AG04450 (cell line): ENCODE data around the gene CXADR. TPM values are rescaled to one million over a fixed set of nuclear protein-coding genes. Genes with fewer than 3 reads are reported as not detected.
"Not testable (repeated sequence)": the region's sequence is repeated elsewhere in the genome, so short reads cannot be mapped to it uniquely, and the experiment has no call there.

Source experiments
- CTCF ChIA-PET: fragments of 300-600, 350-600 bp; formaldehyde crosslinking; extraction: SDS; loops from one replicate; lab custom pipeline; 2022; ENCODE audit warnings: antibody characterized with exemption, inconsistent platforms; lab: Charles Lee
- POLR2A ChIA-PET: fragments of 350-600 bp; formaldehyde crosslinking; extraction: SDS; loops from one replicate; lab custom pipeline; 2021; ENCODE audit warnings: antibody characterized with exemption, inconsistent platforms; lab: Yijun Ruan, JAX
- DNase-seq: peaks from one replicate; pipeline ENCODE4 v3.0.0-alpha.2; 2011; ENCODE audit warnings: low read depth, low spot score
- H3K27ac ChIP-seq: one replicate; pipeline ENCODE4 v1.5.1; 2012; ENCODE audit warnings: low read depth, low read length, control low read depth
- H3K27me3 ChIP-seq: one replicate; pipeline ENCODE4 v1.6.0; 2012; ENCODE audit warnings: low read length; ENCODE audit not compliant: control insufficient read depth, insufficient read depth
- H3K4me3 ChIP-seq: 2 replicates; pipeline ENCODE4 v1.5.1; 2011; ENCODE audit warnings: mild to moderate bottlenecking, low read depth, low read length, control low read depth
- H3K9me3 ChIP-seq: 2 replicates; pipeline ENCODE4 v1.5.1; 2012; ENCODE audit warnings: low read length; ENCODE audit not compliant: control insufficient read depth, insufficient read depth
- polyA plus RNA-seq: library from polyadenylated mRNA; depleted of rRNA; stranded (reverse); fragments of >200 nt; gene quantifications from 2 replicates; pipeline ENCODE4 v1.2.3, GENCODE V29; 2011
- TF ChIP-seq, protein P1 (sequence below): IDR thresholded peaks from 2 replicates; pipeline ENCODE4 v1.5.1; 2011; ENCODE audit warnings: low read depth, low read length, control low read depth, inconsistent platforms

Gene CXADR
- polyA plus RNA-seq, 1 experiment: 0.99 TPM

GRCh38 chr21:17501107-17502006 lies 11.5 kb upstream of the CXADR start:
- no peak overlapping the region for H3K27ac ChIP-seq
- DNase-seq: no peak
- CTCF ChIA-PET: interaction anchor here (1.1 kb wide), 1 partner anchor 115 kb away, joined by 3 read pairs; no protein-coding TSS in a partner anchor
- POLR2A ChIA-PET: no interaction called here
- TF ChIP-seq, protein P1, sequence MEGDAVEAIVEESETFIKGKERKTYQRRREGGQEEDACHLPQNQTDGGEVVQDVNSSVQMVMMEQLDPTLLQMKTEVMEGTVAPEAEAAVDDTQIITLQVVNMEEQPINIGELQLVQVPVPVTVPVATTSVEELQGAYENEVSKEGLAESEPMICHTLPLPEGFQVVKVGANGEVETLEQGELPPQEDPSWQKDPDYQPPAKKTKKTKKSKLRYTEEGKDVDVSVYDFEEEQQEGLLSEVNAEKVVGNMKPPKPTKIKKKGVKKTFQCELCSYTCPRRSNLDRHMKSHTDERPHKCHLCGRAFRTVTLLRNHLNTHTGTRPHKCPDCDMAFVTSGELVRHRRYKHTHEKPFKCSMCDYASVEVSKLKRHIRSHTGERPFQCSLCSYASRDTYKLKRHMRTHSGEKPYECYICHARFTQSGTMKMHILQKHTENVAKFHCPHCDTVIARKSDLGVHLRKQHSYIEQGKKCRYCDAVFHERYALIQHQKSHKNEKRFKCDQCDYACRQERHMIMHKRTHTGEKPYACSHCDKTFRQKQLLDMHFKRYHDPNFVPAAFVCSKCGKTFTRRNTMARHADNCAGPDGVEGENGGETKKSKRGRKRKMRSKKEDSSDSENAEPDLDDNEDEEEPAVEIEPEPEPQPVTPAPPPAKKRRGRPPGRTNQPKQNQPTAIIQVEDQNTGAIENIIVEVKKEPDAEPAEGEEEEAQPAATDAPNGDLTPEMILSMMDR: no peak
- no peak overlapping the region for H3K4me3 ChIP-seq
- peaks cover 3% of the 10 kb centered on the region for H3K27me3 ChIP-seq
- no peaks in the 10 kb centered on the region; the same call in 1 of the 2 replicates for H3K9me3 ChIP-seq

DNA sequence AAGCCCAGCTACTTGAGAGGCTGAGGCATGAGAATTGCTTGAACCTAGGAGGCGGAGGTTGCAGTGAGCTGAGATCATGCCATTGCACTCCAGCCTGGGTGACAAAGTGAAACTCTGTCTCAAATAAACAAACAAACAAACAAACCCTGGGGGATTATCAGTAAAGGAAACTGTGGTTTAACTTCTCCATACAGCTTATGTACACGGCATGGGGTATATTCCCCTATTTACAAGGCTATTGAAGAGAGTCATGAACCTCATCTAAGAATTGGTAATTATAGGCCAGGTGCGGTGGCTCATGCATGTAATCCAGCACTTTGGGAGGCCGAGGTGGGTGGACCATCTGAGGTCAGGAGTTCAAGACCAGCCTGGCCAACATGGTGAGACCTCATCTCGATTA lies 9.9 kb upstream of the CXADR start:
- not testable (repeated sequence) for H3K27me3 ChIP-seq, H3K4me3 ChIP-seq, H3K9me3 ChIP-seq, H3K27ac ChIP-seq, DNase-seq
- ChIA-PET CTCF (interaction anchor here (1.1 to 1.4 kb wide), 2 partner anchors 9 to 116 kb away, joined by 3 to 4 read pairs; no protein-coding TSS in a partner anchor), POLR2A (interaction anchor here (1.2 kb wide), 1 partner anchor 11 kb away, joined by 5 read pairs; no protein-coding TSS in a partner anchor)

DNA sequence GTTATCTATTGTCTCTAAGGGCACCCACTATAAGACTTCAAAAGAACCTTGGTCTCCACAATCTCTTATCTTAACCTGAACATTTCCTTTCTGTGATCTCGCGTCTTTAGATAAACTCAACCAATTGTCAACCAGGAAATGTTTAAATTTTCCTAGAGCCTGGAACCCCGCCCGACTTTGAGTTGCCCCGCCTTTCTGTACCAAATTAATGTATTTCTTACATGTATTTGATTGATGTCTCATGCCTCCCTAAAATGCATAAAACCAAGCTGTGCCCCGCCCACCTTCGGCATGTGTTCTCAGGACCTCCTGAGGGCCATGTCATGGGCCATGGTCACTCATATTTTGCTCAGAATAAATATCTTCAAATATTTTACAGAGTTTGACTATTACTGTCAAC lies 5.9 kb upstream of the CXADR start:
- TF ChIP-seq, protein P1: no peak
- Histone ChIP-seq H3K27me3 (no peaks in the 10 kb centered on the region), H3K9me3 (no peaks in the 10 kb centered on the region; the same call in 1 of the 2 replicates), H3K27ac (no peak overlapping the region), H3K4me3 (no peak overlapping the region)
- POLR2A ChIA-PET: no interaction called here
- DNase-seq: no peak
- CTCF ChIA-PET: no interaction called here

- no peaks in the 10 kb centered on the region; the same call in 1 of the 2 replicates for H3K9me3 ChIP-seq
- H3K27me3 ChIP-seq: no peaks in the 10 kb centered on the region
- POLR2A ChIA-PET: no interaction called here
- no peak overlapping the region for H3K4me3 ChIP-seq
- H3K27ac ChIP-seq: no peak overlapping the region
- no peak for DNase-seq
- CTCF ChIA-PET: no interaction called here
- TF ChIP-seq, protein P1: no peak
Observed at GRCh38 chr21:17507591-17507990, 5.3 kb upstream of the CXADR start.

DNA sequence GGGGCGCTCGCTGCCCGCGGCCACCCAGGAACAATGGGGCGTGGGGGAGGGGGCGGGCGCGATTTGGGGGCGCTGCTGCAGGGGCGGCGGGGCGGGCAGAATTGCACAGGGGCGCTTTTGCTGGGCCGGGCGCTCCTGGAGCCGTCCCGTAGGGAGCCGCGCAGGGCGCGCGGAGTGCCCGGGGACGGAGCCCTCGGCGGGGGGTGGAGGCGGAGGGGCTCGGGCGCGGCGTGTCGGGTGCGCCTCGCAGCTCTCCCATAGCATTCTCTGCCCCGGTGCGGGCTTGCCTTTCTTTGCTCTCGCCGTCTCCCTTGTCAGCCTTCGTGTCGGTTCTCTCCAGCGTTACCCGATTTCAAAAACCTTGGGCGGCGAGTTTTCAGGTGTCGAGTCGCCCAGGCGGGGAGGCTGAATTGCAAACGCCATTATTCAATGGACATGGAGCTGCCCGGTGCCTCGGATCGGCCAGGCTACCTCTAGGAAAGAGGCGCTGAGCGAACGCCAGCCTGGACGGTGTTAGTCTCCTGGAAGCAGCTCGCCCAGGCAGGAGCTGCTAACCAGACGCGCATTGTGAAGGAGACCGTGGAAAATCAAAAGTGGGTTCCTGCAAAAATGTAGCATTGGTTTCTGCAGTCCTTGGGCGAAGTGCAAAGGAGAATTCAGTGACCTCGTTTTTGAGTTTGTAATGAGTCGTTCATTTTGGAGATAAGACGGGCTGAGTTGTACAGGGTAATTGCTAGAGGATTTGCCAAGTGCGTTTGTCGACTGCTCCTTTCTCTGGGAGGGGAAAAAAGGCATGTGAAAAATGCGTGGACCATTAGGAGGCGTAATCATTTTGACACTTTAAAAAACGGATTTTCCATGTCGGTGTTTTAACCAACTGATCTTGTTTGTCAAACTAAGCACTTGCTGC lies 626 bp downstream of the CXADR start:
- TF ChIP-seq, protein P1: no peak
- H3K27ac ChIP-seq: no peak overlapping the region
- peaks cover 15% of the 10 kb centered on the region for H3K27me3 ChIP-seq
- CTCF ChIA-PET: interaction anchor here (0.6 to 3.1 kb wide), 5 partner anchors 10 to 126 kb away, joined by 3 to 24 read pairs (median 7); no protein-coding TSS in a partner anchor
- H3K4me3 ChIP-seq: peak overlapping the region; percentile 69
- no peak for DNase-seq
- POLR2A ChIA-PET: no interaction called here
- H3K9me3 ChIP-seq: no peaks in the 10 kb centered on the region; the same call in 1 of the 2 replicates
